Measurements from ENCODE around the gene NXPH1. TPM values are rescaled to one million over a fixed set of nuclear protein-coding genes. Genes with fewer than 3 reads are reported as not detected.
A peak's percentile ranks its signal among the peaks of the same experiment; 100 is the strongest.

Gene NXPH1
- total and polyA plus RNA-seq, 9 of the 15 experiments (the other 6 are each of a cell fraction or from before 2014, with no cell fraction given): 0.16 TPM; not detected in 8

DNA sequence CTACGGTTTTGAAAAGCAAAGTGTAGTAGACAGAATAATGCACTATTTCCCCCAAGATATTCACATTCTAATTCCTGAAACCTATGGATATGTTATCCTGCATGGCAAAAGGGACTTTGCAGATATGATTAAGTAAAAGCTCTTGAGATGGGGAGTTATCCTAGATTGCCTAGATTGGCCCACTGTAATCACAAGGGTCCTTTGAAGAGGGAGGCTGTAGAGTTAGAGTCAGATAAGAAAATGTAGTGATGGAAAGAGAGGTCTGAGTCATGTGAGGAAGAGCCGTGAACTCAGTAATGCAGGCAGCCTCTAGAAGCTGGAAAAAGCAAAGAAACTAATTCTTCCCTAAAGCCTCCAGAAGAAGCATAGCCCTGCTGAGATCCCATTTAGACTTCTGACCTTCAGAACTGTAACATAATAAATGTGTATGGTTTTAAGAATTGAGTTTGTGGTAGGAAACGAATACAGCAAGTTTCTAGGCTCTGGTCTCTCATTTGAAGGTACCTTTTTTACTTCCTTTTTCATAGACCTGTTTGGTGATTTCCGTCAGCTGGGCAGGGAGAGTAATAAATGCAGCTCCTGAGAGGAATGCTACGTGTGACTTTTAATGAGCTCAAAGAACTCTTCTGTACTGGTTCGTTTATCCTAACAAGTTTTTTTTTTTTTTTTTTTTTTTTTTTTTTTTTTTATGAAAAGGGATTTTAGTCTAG is 41.9 kb upstream of the NXPH1 start (continued):
- TF ChIP-seq STAT5A (IDR thresholded peaks at IDR 0.05; ENCODE audit: borderline replicate concordance, low read length): peak; percentile 23; the same call in 1 of the 2 replicates
- TF ChIP-seq DPF2 (IDR thresholded peaks at IDR 0.05): peak; percentile 90
- peak; percentile 43 for TF ChIP-seq TEAD4 (IDR thresholded peaks at IDR 0.05; ENCODE audit: low read length)
- no peak for TF ChIP-seq TEAD4 (CRISPR knock-in tag; IDR thresholded peaks at IDR 0.05; ENCODE audit: borderline replicate concordance)
- TF ChIP-seq TFAM (CRISPR knock-in tag; conservative IDR thresholded peaks at IDR 0.05): no peak
- peak; percentile 8; the same call in 1 of the 2 replicates for TF ChIP-seq MAFK (IDR thresholded peaks at IDR 0.05; ENCODE audit: low read length)
- TF ChIP-seq, protein P1, sequence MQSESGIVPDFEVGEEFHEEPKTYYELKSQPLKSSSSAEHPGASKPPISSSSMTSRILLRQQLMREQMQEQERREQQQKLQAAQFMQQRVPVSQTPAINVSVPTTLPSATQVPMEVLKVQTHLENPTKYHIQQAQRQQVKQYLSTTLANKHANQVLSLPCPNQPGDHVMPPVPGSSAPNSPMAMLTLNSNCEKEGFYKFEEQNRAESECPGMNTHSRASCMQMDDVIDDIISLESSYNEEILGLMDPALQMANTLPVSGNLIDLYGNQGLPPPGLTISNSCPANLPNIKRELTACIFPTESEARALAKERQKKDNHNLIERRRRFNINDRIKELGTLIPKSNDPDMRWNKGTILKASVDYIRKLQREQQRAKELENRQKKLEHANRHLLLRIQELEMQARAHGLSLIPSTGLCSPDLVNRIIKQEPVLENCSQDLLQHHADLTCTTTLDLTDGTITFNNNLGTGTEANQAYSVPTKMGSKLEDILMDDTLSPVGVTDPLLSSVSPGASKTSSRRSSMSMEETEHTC (IDR thresholded peaks at IDR 0.05): no peak
- TF ChIP-seq, protein P2, sequence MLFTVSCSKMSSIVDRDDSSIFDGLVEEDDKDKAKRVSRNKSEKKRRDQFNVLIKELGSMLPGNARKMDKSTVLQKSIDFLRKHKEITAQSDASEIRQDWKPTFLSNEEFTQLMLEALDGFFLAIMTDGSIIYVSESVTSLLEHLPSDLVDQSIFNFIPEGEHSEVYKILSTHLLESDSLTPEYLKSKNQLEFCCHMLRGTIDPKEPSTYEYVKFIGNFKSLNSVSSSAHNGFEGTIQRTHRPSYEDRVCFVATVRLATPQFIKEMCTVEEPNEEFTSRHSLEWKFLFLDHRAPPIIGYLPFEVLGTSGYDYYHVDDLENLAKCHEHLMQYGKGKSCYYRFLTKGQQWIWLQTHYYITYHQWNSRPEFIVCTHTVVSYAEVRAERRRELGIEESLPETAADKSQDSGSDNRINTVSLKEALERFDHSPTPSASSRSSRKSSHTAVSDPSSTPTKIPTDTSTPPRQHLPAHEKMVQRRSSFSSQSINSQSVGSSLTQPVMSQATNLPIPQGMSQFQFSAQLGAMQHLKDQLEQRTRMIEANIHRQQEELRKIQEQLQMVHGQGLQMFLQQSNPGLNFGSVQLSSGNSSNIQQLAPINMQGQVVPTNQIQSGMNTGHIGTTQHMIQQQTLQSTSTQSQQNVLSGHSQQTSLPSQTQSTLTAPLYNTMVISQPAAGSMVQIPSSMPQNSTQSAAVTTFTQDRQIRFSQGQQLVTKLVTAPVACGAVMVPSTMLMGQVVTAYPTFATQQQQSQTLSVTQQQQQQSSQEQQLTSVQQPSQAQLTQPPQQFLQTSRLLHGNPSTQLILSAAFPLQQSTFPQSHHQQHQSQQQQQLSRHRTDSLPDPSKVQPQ (CRISPR knock-in tag; IDR thresholded peaks at IDR 0.05; ENCODE audit: borderline replicate concordance): no peak
- peak in 1 of 2 experiments; percentile 49; a peak in 1 of 4 replicates for TF ChIP-seq ARNT (IDR thresholded peaks at IDR 0.05)
- peak; percentile 53; the same call in 1 of the 2 replicates for TF ChIP-seq BHLHE40 (IDR thresholded peaks at IDR 0.05; ENCODE audit: low read length)
- TF ChIP-seq SMARCA4 (IDR thresholded peaks at IDR 0.05): peak; percentile 77
- TF ChIP-seq CBFA2T2 (conservative IDR thresholded peaks at IDR 0.05): peak; percentile 71
- TF ChIP-seq PHB2 (IDR thresholded peaks at IDR 0.05; ENCODE audit: low read depth): no peak
- no peak for TF ChIP-seq HES1 (IDR thresholded peaks at IDR 0.05; ENCODE audit: low read depth)
- TF ChIP-seq EP300 (IDR thresholded peaks at IDR 0.05; ENCODE audit: low read length): peak; percentile 22; the same call in 1 of the 2 replicates
- peak; percentile 38; the same call in 1 of the 2 replicates for TF ChIP-seq NFE2 (IDR thresholded peaks at IDR 0.05; ENCODE audit: low read depth)
- TF ChIP-seq ARID1B (IDR thresholded peaks at IDR 0.05): peak; percentile 81
- peak; percentile 34; the same call in 1 of the 2 replicates for TF ChIP-seq RAD51 (IDR thresholded peaks at IDR 0.05; ENCODE audit: borderline replicate concordance, low read depth)
